ENCODE data around the gene HMHB1. TPM values are rescaled to one million over a fixed set of nuclear protein-coding genes. Genes with fewer than 3 reads are reported as not detected.

HMHB1 gene
- total RNA-seq (ENCODE audit: low replicate concordance), result not detected in 2 replicates
- long read RNA-seq, result 0 reads

- Mint-ChIP-seq H3K4me1 (ENCODE audit: unreplicated experiment) (peaks cover 3% of the 10 kb centered on the region), H3K9me3 (no peaks in the 10 kb centered on the region), H3K27ac (no peak within 1 kb of the TSS), H3K36me3 (no peaks in the 10 kb centered on the region), H3K27me3 (no peaks in the 10 kb centered on the region), H3K4me3 (no peak within 1 kb of the TSS)
- TF ChIP-seq, protein P1, sequence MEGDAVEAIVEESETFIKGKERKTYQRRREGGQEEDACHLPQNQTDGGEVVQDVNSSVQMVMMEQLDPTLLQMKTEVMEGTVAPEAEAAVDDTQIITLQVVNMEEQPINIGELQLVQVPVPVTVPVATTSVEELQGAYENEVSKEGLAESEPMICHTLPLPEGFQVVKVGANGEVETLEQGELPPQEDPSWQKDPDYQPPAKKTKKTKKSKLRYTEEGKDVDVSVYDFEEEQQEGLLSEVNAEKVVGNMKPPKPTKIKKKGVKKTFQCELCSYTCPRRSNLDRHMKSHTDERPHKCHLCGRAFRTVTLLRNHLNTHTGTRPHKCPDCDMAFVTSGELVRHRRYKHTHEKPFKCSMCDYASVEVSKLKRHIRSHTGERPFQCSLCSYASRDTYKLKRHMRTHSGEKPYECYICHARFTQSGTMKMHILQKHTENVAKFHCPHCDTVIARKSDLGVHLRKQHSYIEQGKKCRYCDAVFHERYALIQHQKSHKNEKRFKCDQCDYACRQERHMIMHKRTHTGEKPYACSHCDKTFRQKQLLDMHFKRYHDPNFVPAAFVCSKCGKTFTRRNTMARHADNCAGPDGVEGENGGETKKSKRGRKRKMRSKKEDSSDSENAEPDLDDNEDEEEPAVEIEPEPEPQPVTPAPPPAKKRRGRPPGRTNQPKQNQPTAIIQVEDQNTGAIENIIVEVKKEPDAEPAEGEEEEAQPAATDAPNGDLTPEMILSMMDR (conservative IDR thresholded peaks at IDR 0.05), result no peak
- DNase-seq (ENCODE audit: extremely low spot score, unreplicated experiment), result no peak
Measured at GRCh38 chr5:143812085-143812705, at the start of gene HMHB1. HMHB1 (plus strand) TSS chr5:143812161.

DNA sequence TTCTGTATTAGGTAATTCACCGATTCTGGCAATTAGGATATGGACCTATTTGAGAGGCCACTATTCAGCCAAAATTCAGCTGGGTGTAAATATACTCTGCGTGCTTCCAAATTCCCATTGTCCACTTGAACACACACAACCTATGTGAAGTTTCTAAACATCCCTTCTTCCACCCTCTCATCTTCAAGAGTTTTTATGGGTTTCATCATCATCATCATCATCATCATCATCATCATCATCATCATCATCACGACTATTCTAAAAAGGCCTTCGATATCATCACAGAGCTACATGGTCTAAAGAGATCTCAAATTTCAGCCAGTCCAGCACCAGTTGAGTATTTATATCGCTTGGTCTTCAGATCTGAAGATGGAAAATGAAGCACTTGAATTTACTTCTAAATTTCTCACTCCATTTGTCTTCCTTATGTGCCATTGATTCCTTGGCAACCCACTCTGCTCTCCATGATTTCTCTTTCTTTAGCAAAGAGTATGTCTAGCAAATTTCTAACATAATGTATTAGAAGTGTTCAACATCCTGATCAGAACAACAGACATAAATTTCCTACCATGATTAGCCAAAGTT lies 49.2 kb upstream of the HMHB1 start:
- Mint-ChIP-seq H3K27ac (no peak overlapping the region), H3K9me3 (no peaks in the 10 kb centered on the region), H3K36me3 (no peaks in the 10 kb centered on the region), H3K27me3 (peaks cover 5% of the 10 kb centered on the region), H3K4me3 (no peak overlapping the region), H3K4me1 (ENCODE audit: unreplicated experiment) (peaks cover 8% of the 10 kb centered on the region)
- no peak for DNase-seq (ENCODE audit: extremely low spot score, unreplicated experiment)
- TF ChIP-seq, protein P1 (conservative IDR thresholded peaks at IDR 0.05), result no peak

DNA sequence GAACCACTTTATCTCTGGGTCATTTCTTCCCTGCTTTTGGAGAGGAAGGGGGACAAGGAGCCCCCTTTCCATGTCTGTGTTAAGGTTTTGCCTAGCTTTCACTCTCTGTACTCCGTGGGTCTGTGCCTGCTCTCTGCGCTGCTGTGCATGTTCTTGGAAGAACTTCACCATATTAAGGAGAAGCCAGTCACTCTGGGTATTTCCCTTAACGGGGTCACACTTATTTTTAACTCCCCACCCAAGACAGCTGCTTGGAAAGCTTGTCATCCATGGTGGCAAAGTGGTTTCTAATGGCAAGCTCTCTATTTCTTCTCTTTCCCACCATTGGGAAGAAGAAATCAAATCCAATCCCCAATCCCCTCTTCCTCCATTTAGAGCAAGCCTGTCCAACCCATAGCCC lies 44.8 kb upstream of the HMHB1 start:
- Mint-ChIP-seq H3K4me1 (ENCODE audit: unreplicated experiment) (peaks cover 19% of the 10 kb centered on the region), H3K4me3 (no peak overlapping the region), H3K27me3 (peaks cover 2% of the 10 kb centered on the region), H3K36me3 (no peaks in the 10 kb centered on the region), H3K9me3 (peaks cover 8% of the 10 kb centered on the region), H3K27ac (no peak overlapping the region)
- DNase-seq (ENCODE audit: extremely low spot score, unreplicated experiment), result no peak
- TF ChIP-seq, protein P1 (conservative IDR thresholded peaks at IDR 0.05), result no peak

DNA sequence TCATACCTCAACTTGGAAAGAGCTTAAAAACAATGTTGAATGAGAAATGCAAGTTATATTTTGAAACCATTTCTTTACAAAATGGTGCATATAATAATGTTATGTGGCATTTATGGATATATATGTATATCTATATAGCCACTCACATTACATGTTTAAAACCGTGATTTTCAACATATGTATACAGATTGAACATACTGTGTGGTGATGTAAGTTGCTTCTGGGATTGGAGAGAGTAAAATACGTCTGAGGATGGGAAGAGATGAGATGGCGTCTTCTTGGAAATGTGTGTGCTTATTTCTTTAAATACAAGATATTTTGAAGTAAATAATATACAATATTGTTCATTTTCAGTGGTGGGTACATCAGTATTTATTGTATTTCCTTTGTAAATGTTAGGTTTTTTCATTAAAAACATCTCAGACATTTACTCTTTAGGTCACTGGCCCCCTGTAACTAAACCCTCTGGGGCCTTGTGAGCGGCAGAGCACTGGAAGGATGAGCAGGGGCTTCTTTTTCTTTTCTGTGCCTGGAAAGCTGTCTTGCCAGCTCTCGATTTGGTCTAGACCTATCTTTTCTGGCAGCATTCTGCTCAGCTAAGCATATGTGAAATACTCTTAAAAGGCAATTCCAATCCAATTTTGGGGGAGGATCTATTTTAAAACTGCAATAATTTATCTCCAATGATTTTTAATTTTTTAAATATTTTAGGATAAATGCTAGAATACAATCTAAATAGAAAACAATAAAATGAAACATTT lies 42.8 kb upstream of the HMHB1 start:
- H3K9me3 Mint-ChIP-seq, result peaks cover 8% of the 10 kb centered on the region
- H3K36me3 Mint-ChIP-seq, result no peaks in the 10 kb centered on the region
- TF ChIP-seq, protein P1 (conservative IDR thresholded peaks at IDR 0.05), result no peak

DNA sequence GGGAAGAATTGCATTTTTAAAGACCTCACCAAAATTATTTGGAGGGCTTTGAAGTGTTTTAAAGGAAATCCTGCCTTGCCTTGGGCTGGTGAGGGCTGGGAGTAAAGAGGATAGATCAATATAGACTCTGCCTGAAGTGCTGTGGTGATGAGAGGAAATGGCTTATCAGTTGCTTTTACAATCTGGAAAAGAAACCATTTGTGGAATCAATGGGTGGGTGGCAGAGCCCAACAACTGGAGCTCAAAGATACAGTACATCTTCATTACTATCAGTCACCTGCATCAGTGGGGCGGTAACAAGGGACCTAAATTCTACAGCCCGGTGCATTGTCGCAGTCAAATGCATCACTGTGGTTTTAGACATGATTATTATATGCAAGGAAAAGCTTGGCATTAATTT lies 41.5 kb upstream of the HMHB1 start:
- H3K4me3 Mint-ChIP-seq, result no peak overlapping the region
- H3K4me1 Mint-ChIP-seq (ENCODE audit: unreplicated experiment), result peaks cover 22% of the 10 kb centered on the region
- TF ChIP-seq, protein P1 (conservative IDR thresholded peaks at IDR 0.05), result no peak
- DNase-seq (ENCODE audit: extremely low spot score, unreplicated experiment), result no peak
- H3K9me3 Mint-ChIP-seq, result peaks cover 8% of the 10 kb centered on the region
- H3K36me3 Mint-ChIP-seq, result no peaks in the 10 kb centered on the region
- peaks cover 2% of the 10 kb centered on the region for H3K27me3 Mint-ChIP-seq
- no peak overlapping the region for H3K27ac Mint-ChIP-seq

More for the DNA sequence above, 42.8 kb upstream of the HMHB1 start:
- H3K27ac Mint-ChIP-seq, result no peak overlapping the region
- peaks cover 22% of the 10 kb centered on the region for H3K4me1 Mint-ChIP-seq (ENCODE audit: unreplicated experiment)
- DNase-seq (ENCODE audit: extremely low spot score, unreplicated experiment), result no peak
- no peak overlapping the region for H3K4me3 Mint-ChIP-seq
- H3K27me3 Mint-ChIP-seq, result peaks cover 2% of the 10 kb centered on the region

Measured in type B pancreatic cell (in vitro differentiated cells).